BE2C (cell line): Measurements from ENCODE around the gene PPARG.

Experiments
- DNase-seq: peaks from one replicate; pipeline ENCODE4 v3.0.0-alpha.2; 2020
- H3K27me3 ChIP-seq: fragments of 250-450 bp; sonication (Bioruptor Pico); 2 replicates; pipeline ENCODE4 v1.5.1; 2020; ENCODE audit warnings: mild to moderate bottlenecking
- H3K36me3 ChIP-seq: fragments of 250-450 bp; sonication (Bioruptor Pico); 2 replicates; pipeline ENCODE4 v1.5.1; 2020; ENCODE audit warnings: mild to moderate bottlenecking
- H3K4me1 ChIP-seq: fragments of 250-450 bp; sonication (Bioruptor Pico); 2 replicates; pipeline ENCODE4 v1.5.1; 2020
- H3K4me3 ChIP-seq: 2 replicates; pipeline ENCODE4 v1.5.1; 2011; ENCODE audit warnings: low read depth, low read length
- H3K9me3 ChIP-seq: fragments of 250-450 bp; sonication (Bioruptor Pico); 2 replicates; pipeline ENCODE4 v1.5.1; 2020
- CTCF ChIP-seq: IDR thresholded peaks from 2 replicates; pipeline ENCODE4 v1.5.1; 2012; ENCODE audit warnings: mild to moderate bottlenecking, low read depth, low read length

Gene PPARG

GRCh38 chr3:12265508-12265907, 23.4 kb upstream of the PPARG start:
- no peak overlapping the region for H3K4me3 ChIP-seq
- no peaks in the 10 kb centered on the region for H3K9me3 ChIP-seq
- H3K4me1 ChIP-seq, result no peaks in the 10 kb centered on the region
- H3K36me3 ChIP-seq, result no peaks in the 10 kb centered on the region
- TF ChIP-seq CTCF, result no peak
- DNase-seq, result no peak
- H3K27me3 ChIP-seq, result no peaks in the 10 kb centered on the region

- no peak for DNase-seq
- no peak for TF ChIP-seq CTCF
- H3K27me3 ChIP-seq, result no peaks in the 10 kb centered on the region
- no peaks in the 10 kb centered on the region for H3K36me3 ChIP-seq
- H3K4me3 ChIP-seq, result no peak overlapping the region
- no peaks in the 10 kb centered on the region for H3K4me1 ChIP-seq
- H3K9me3 ChIP-seq, result no peaks in the 10 kb centered on the region
Measured at GRCh38 chr3:12266038-12266437, 22.8 kb upstream of the PPARG start.

GRCh38 chr3:12267376-12268030, 21.4 kb upstream of the PPARG start:
- DNase-seq, result no peak
- H3K36me3 ChIP-seq, result no peaks in the 10 kb centered on the region
- no peak overlapping the region for H3K4me3 ChIP-seq
- H3K4me1 ChIP-seq, result no peaks in the 10 kb centered on the region
- no peak for TF ChIP-seq CTCF
- no peaks in the 10 kb centered on the region for H3K9me3 ChIP-seq
- no peaks in the 10 kb centered on the region for H3K27me3 ChIP-seq

GRCh38 chr3:12268049-12268735, 20.7 kb upstream of the PPARG start:
- DNase-seq, result no peak
- no peaks in the 10 kb centered on the region for H3K9me3 ChIP-seq
- H3K27me3 ChIP-seq, result no peaks in the 10 kb centered on the region
- no peak for TF ChIP-seq CTCF
- no peak overlapping the region for H3K4me3 ChIP-seq
- H3K4me1 ChIP-seq, result no peaks in the 10 kb centered on the region
- no peaks in the 10 kb centered on the region for H3K36me3 ChIP-seq

- H3K4me3 ChIP-seq, result no peak overlapping the region
- no peaks in the 10 kb centered on the region for H3K9me3 ChIP-seq
- H3K36me3 ChIP-seq, result no peaks in the 10 kb centered on the region
- DNase-seq, result no peak
- TF ChIP-seq CTCF, result no peak
- no peaks in the 10 kb centered on the region for H3K27me3 ChIP-seq
- no peaks in the 10 kb centered on the region for H3K4me1 ChIP-seq
Measured at GRCh38 chr3:12270976-12271375, 17.9 kb upstream of the PPARG start.

GRCh38 chr3:12273045-12273695, 15.7 kb upstream of the PPARG start:
- DNase-seq, result no peak
- Histone ChIP-seq H3K4me3 (no peak overlapping the region), H3K27me3 (no peaks in the 10 kb centered on the region), H3K36me3 (no peaks in the 10 kb centered on the region), H3K9me3 (no peaks in the 10 kb centered on the region), H3K4me1 (no peaks in the 10 kb centered on the region)
- no peak for TF ChIP-seq CTCF
